ENCODE results near the gene PRKCA. TPM values are rescaled to one million over a fixed set of nuclear protein-coding genes. Genes with fewer than 3 reads are reported as not detected.

Gene PRKCA
- polyA plus RNA-seq, 2 of the 4 experiments (the other 2 are of a cell fraction) = 28.8 to 65.0 TPM

- TF ChIP-seq, protein P1, sequence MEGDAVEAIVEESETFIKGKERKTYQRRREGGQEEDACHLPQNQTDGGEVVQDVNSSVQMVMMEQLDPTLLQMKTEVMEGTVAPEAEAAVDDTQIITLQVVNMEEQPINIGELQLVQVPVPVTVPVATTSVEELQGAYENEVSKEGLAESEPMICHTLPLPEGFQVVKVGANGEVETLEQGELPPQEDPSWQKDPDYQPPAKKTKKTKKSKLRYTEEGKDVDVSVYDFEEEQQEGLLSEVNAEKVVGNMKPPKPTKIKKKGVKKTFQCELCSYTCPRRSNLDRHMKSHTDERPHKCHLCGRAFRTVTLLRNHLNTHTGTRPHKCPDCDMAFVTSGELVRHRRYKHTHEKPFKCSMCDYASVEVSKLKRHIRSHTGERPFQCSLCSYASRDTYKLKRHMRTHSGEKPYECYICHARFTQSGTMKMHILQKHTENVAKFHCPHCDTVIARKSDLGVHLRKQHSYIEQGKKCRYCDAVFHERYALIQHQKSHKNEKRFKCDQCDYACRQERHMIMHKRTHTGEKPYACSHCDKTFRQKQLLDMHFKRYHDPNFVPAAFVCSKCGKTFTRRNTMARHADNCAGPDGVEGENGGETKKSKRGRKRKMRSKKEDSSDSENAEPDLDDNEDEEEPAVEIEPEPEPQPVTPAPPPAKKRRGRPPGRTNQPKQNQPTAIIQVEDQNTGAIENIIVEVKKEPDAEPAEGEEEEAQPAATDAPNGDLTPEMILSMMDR (IDR thresholded peaks at IDR 0.05) = peak; percentile 91
- TF ChIP-seq USF2 (IDR thresholded peaks at IDR 0.05) (no peak), NR3C1 (IDR thresholded peaks at IDR 0.05) (no peak), RAD21 (conservative IDR thresholded peaks at IDR 0.05 in 1 of 2, IDR thresholded peaks at IDR 0.05 in 1 of 2) (peak; percentile 90 to 94), HMGXB4 (CRISPR knock-in tag; IDR thresholded peaks at IDR 0.05; ENCODE audit: borderline replicate concordance) (no peak), BHLHE40 (IDR thresholded peaks at IDR 0.05; ENCODE audit: low read depth, low read length) (no peak), ZSCAN20 (CRISPR knock-in tag; IDR thresholded peaks at IDR 0.05) (no peak)
Measured at GRCh38 chr17:66625311-66625767, 322.9 kb downstream of the PRKCA start (continued).

- H3K4me1 ChIP-seq = peaks cover 8% of the 10 kb centered on the region; the same call in 2 of the 3 replicates
- H3K4me3 ChIP-seq = no peak overlapping the region
- H3K4me2 ChIP-seq = no peak overlapping the region
- ChIA-PET POLR2A (interaction anchor here (0.6 kb wide), 1 partner anchor 10 kb away, joined by 8 read pairs; no protein-coding TSS in a partner anchor), CTCF (interaction anchor here (1.1 to 3.8 kb wide), 7 partner anchors 11 to 454 kb away, joined by 3 to 14 read pairs (median 5); no protein-coding TSS in a partner anchor)
- ATAC-seq = no peak
- DNase-seq (ENCODE audit: low read depth in 1 of 2, low spot score in 1 of 2) = no peak
- no peak overlapping the region for H3K27ac ChIP-seq
- WGBS (ENCODE audit: missing lambda C conversion rate) = 89% methylated on average over 4 of the region's 4 CpGs
- no peak for TF ChIP-seq TP53 (CRISPR knock-in tag; IDR thresholded peaks at IDR 0.05)
- TF ChIP-seq PHF8 (IDR thresholded peaks at IDR 0.05; ENCODE audit: borderline replicate concordance, low read depth) = no peak
- TF ChIP-seq BHLHE40 (IDR thresholded peaks at IDR 0.05; ENCODE audit: low read depth, low read length) = no peak
- TF ChIP-seq EHF (CRISPR knock-in tag; IDR thresholded peaks at IDR 0.05) = no peak
- no peak for TF ChIP-seq SREBF2 (IDR thresholded peaks at IDR 0.05)
- TF ChIP-seq PBX3 (IDR thresholded peaks at IDR 0.05) = no peak
- TF ChIP-seq, protein P1 (IDR thresholded peaks at IDR 0.05) = no peak
- no peak for TF ChIP-seq MAX (IDR thresholded peaks at IDR 0.05)
- no peak for TF ChIP-seq RFX5 (IDR thresholded peaks at IDR 0.05)
- TF ChIP-seq FOSB (CRISPR knock-in tag; IDR thresholded peaks at IDR 0.05) = no peak
- no peak for TF ChIP-seq BCL3 (IDR thresholded peaks at IDR 0.05)
- TF ChIP-seq JUN (IDR thresholded peaks at IDR 0.05) = no peak
- TF ChIP-seq MAZ (IDR thresholded peaks at IDR 0.05; ENCODE audit: borderline replicate concordance, low read depth, low read length) = no peak
- no peak for TF ChIP-seq KDM1A (IDR thresholded peaks at IDR 0.05; ENCODE audit: low read depth)
- no peaks in the 10 kb centered on the region for H3K9me3 ChIP-seq
- FAIRE-seq = no peak
Measured at GRCh38 chr17:66627985-66628384, 325.6 kb downstream of the PRKCA start.
